Gastroesophageal sphincter (tissue), 4 donors: ENCODE measurements around the gene KRT6B. TPM values are rescaled to one million over a fixed set of nuclear protein-coding genes. Genes with fewer than 3 reads are reported as not detected.

Experiments used
- ATAC-seq: fragments of 150-250 bp; one replicate; pipeline ENCODE4 v1.9.1; 2016; ENCODE audit warnings: mild to moderate bottlenecking, moderate library complexity
- H3K27ac ChIP-seq, 4 donors: fragments of 200-600 bp; sonication (generic) in 3 of 4; 1 replicate in 3 of 4; 2 replicates in 1 of 4; pipeline ENCODE4 v1.5.1; 2016 to 2019
- H3K27me3 ChIP-seq: fragments of 200-600 bp; sonication (generic); one replicate; pipeline ENCODE4 v1.5.1; 2019
- H3K36me3 ChIP-seq, 2 donors: fragments of 200-600 bp; sonication (generic); one replicate each; pipeline ENCODE4 v1.5.1; 2019; ENCODE audit warnings: control low read depth in 1 of 2
- H3K4me1 ChIP-seq, 3 donors: fragments of 200-600 bp; sonication (generic); 1 replicate in 2 of 3; 2 replicates in 1 of 3; pipeline ENCODE4 v1.5.1; 2016 to 2019; ENCODE audit warnings: control low read depth in 2 of 3
- H3K4me3 ChIP-seq, 2 donors: fragments of 200-600 bp; sonication (generic); one replicate each; pipeline ENCODE4 v1.5.1; 2019; ENCODE audit warnings: mild to moderate bottlenecking in 1 of 2, moderate library complexity in 1 of 2
- H3K9me3 ChIP-seq, 3 donors: fragments of 200-600 bp; sonication (generic); one replicate each; pipeline ENCODE4 v1.5.1; 2017 to 2019; ENCODE audit warnings: control low read depth in 2 of 3
- CTCF ChIP-seq, 4 experiments: fragments of 200-600 bp in 2 of 4; fragments of 450-650 bp in 2 of 4; sonication (generic) in 1 of 4; IDR thresholded peaks; one replicate each; pipeline ENCODE4 v1.5.1; 2017 to 2019; ENCODE audit warnings: antibody characterized with exemption in 4 of 4, mild to moderate bottlenecking in 2 of 4, moderate library complexity in 2 of 4
- EP300 ChIP-seq: sonication (generic); formaldehyde crosslinking; IDR thresholded peaks from one replicate; pipeline ENCODE4 v1.6.1; 2017; ENCODE audit warnings: antibody characterized with exemption, mild to moderate bottlenecking
- POLR2A ChIP-seq, 2 donors: fragments of 450-650 bp; IDR thresholded peaks; one replicate each; pipeline ENCODE4 v1.6.1; 2017; ENCODE audit warnings: antibody characterized with exemption in 2 of 2, mild to moderate bottlenecking in 2 of 2, moderate library complexity in 1 of 2
- POLR2AphosphoS5 ChIP-seq: sonication (generic); formaldehyde crosslinking; IDR thresholded peaks from one replicate; pipeline ENCODE4 v1.6.1; 2017; ENCODE audit warnings: antibody characterized with exemption
- WGBS, 2 donors: methylation state at CpG; one replicate each; pipeline ENCODE4 v1.1.5; 2018; ENCODE audit warnings: low coverage in 1 of 2; 5-methylcytosine and 5-hydroxymethylcytosine counted together
- total RNA-seq, 4 donors: library from RNA; depleted of rRNA; stranded (reverse); fragments of >200 nt; gene quantifications; one replicate each; pipeline ENCODE4 v1.1.0, GENCODE V29; 2016

The KRT6B gene
- total RNA-seq, 4 donors from 2014 or later, result 0.54 to 60.8 (median 7.3) TPM

GRCh38 chr12:52473768-52474167 is 21.8 kb upstream of the KRT6B start, which contains the start of gene KRT6C:
TSS of gene KRT6C (minus strand) at chr12:52473805. CDS start at chr12:52473737, 68 bp downstream.
- no peaks in the 10 kb centered on the region for H3K36me3 ChIP-seq
- no peak within 1 kb of the TSS for H3K4me3 ChIP-seq
- ATAC-seq, result no peak
- H3K4me1 ChIP-seq, result no peaks in the 10 kb centered on the region
- H3K27ac ChIP-seq, result no peak within 1 kb of the TSS
- TF ChIP-seq POLR2A (IDR thresholded peaks at IDR 0.05), result no peak
- TF ChIP-seq CTCF (IDR thresholded peaks at IDR 0.05), result no peak
- TF ChIP-seq EP300, result no peak
- TF ChIP-seq POLR2AphosphoS5, result no peak
- no peaks in the 10 kb centered on the region for H3K9me3 ChIP-seq
- WGBS, 2 donors, result 60 to 68% methylated on average over 1 to 2 of the region's 4 CpGs
- peaks cover 5% of the 10 kb centered on the region for H3K27me3 ChIP-seq

GRCh38 chr12:52469853-52470252 is 17.9 kb upstream of the KRT6B start:
- 70 to 88% methylated on average over 3 of the region's 4 CpGs for WGBS, 2 donors
- TF ChIP-seq POLR2AphosphoS5 (no peak), CTCF (IDR thresholded peaks at IDR 0.05) (no peak), POLR2A (IDR thresholded peaks at IDR 0.05) (no peak), EP300 (no peak)
- Histone ChIP-seq H3K27me3 (peaks cover 5% of the 10 kb centered on the region), H3K4me3 (no peak overlapping the region), H3K9me3 (no peaks in the 10 kb centered on the region), H3K36me3 (no peaks in the 10 kb centered on the region), H3K27ac (no peak overlapping the region), H3K4me1 (no peaks in the 10 kb centered on the region)
- no peak for ATAC-seq

DNA sequence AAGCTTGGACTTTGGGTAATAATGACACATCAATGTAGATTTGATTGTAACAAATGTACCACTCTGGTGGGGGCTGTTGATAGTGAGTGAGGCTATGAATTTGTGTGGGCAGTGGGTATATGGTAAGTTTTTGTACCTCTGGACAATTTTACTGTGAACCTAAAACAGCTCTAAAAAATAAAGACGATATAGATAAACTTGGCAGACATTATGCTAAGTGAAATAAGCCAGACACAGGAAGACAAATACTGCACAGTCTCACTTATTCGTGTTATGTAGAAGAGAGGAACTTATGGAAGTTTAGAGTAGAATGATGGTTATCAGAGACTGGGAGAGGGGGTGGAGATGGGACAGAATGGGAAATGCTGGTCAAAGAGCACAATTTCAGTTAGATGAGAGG is 13.0 kb upstream of the KRT6B start:
- Histone ChIP-seq H3K4me3 (no peak overlapping the region), H3K27me3 (peaks cover 8% of the 10 kb centered on the region), H3K4me1 (no peaks in the 10 kb centered on the region), H3K27ac (no peak overlapping the region), H3K36me3 (no peaks in the 10 kb centered on the region), H3K9me3 (no peaks in the 10 kb centered on the region)
- no peak for ATAC-seq
- 3 to 15% methylated on average over 2 of the region's 2 CpGs for WGBS, 2 donors
- no peak for TF ChIP-seq EP300
- TF ChIP-seq CTCF (IDR thresholded peaks at IDR 0.05), result no peak
- TF ChIP-seq POLR2A (IDR thresholded peaks at IDR 0.05), result no peak
- no peak for TF ChIP-seq POLR2AphosphoS5

DNA sequence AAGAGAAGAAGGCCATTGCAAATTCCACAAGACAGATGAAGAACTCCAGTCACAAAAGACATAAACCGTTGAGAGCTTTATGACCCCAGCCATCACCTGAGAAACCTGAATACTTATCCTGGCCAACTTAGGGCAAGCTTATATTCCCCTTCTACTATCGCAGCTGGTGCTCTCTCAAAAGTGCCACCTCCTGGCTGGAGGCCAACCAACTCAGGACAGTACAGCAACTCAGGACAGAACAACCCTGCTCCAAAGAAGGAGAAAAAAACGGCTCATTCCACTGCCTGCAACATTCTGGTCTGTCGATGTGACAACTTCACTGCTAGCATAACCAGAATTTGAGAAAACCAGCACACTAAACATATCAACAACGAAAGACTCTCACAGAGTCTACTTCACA is 9.7 kb upstream of the KRT6B start:
- no peaks in the 10 kb centered on the region for H3K4me1 ChIP-seq
- 90 to 92% methylated on average over 2 of the region's 5 CpGs for WGBS, 2 donors
- H3K9me3 ChIP-seq, result no peaks in the 10 kb centered on the region
- H3K4me3 ChIP-seq, result no peak overlapping the region
- ATAC-seq, result no peak
- peaks cover 3% of the 10 kb centered on the region for H3K27me3 ChIP-seq
- no peak overlapping the region for H3K27ac ChIP-seq
- TF ChIP-seq CTCF (IDR thresholded peaks at IDR 0.05) (no peak), EP300 (no peak), POLR2A (IDR thresholded peaks at IDR 0.05) (no peak), POLR2AphosphoS5 (no peak)
- no peaks in the 10 kb centered on the region for H3K36me3 ChIP-seq

DNA sequence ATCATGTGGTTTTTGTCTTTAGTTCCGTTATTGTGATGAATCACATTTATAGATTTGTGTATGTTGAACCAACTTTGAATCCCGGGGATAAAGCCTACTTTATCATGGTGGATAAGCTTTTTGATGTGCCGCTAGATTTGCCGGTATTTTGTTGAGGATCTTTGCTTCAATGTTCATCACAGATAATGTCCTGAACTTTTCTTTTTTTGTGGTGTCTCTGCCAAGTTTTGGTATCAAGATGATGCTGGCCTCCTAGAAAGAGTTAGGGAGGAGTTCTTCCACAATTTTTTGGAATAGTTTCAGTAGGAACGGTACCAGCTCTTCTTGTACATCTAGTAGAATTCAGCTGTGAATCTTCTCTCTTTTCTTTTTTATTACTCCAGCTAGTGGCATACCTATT is 6.9 kb upstream of the KRT6B start:
- no peaks in the 10 kb centered on the region for H3K36me3 ChIP-seq

More for the DNA sequence above, 6.9 kb upstream of the KRT6B start:
- H3K9me3 ChIP-seq, result no peaks in the 10 kb centered on the region
- 81 to 82% methylated on average over 5 of the region's 5 CpGs for WGBS, 2 donors
- ATAC-seq, result no peak
- TF ChIP-seq EP300, result no peak
- no peak for TF ChIP-seq POLR2AphosphoS5
- no peak for TF ChIP-seq POLR2A (IDR thresholded peaks at IDR 0.05)
- TF ChIP-seq CTCF (IDR thresholded peaks at IDR 0.05), result no peak
- H3K4me1 ChIP-seq, result no peaks in the 10 kb centered on the region
- peaks cover 3% of the 10 kb centered on the region for H3K27me3 ChIP-seq
- H3K27ac ChIP-seq, result no peak overlapping the region
- H3K4me3 ChIP-seq, result no peak overlapping the region
